Measurements from ENCODE around the gene ILKAP. TPM values are rescaled to one million over a fixed set of nuclear protein-coding genes. Genes with fewer than 3 reads are reported as not detected.

Gene ILKAP
- total RNA-seq, 1 experiment from 2014 or later = 53.4 TPM

DNA sequence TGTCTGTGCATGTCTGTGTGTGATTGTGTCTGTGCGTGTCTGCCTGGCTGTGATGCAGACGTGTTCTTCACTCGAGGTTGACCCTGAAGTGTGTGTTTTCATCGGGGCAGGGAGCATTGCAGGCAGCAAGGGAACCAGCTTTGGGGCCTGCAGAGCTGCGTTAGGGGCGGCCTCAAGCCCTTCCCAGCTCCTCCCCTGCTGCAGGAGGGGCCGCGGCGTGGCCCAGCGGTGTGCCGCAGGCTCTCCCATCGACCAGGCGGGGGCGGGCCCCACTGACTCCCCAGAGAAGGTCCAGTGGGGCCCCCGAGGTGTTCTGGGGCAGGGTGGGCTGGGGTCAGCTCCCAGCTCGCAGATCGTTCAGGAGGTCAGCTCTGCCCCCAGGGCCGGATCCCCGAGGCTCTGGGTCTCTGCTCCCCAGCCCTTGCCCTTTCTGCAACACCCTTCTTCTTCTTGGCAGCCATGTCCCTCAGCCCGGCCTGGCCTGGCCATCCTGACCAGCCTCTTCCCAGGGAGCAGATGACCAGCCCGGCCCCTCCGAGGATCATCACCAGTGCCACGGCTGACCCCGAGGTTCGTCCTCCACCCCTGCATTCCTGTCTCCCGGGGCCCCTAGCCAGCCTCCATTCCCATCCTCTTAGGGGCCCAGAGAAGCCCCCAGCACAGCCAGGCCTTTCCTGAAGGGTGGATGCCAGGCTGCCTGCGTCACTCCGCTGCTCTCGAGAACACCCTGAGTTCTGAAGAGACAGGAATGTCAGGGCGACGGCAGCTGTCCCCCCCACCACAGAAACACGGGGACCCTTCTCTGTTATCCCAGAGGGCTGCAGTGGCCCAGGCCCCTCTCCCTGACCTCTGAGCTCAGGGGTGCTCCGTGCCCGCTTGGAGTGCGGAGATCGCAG lies 76.1 kb downstream of the ILKAP start:
- ChIA-PET RAD21 (ENCODE audit: low non-redundant PET in 1 of 2, low total read pairs in 2 of 2, uncharacterized antibody in 2 of 2, unreplicated experiment in 2 of 2) (no interaction called here), POLR2A (no interaction called here), CTCF (no interaction called here)
- no peak overlapping the region for H2AFZ ChIP-seq (ENCODE audit: low read depth, low read length, poor library complexity, severe bottlenecking)
- no peaks in the 10 kb centered on the region for H3K27me3 ChIP-seq (ENCODE audit: insufficient read depth, low read length)
- no peak; the same call in 1 of the 2 replicates for ATAC-seq
- H3K4me1 ChIP-seq (ENCODE audit: control insufficient read depth in 1 of 2, insufficient read depth in 2 of 2, low read length in 2 of 2) = no peaks in the 10 kb centered on the region
- H3K79me2 ChIP-seq (ENCODE audit: insufficient read depth, low read length) = no peaks in the 10 kb centered on the region
- no peak for DNase-seq (ENCODE audit: low read depth, low spot score)
- BruUV-seq (replicated peaks) = no TSS peak
- H3K9me3 ChIP-seq (ENCODE audit: control insufficient read depth in 1 of 2, insufficient read depth in 1 of 2, low read depth in 1 of 2, low read length in 2 of 2) = peaks cover 0 to 10% of the 10 kb centered on the region in 2 experiments; a peak in 1 of 4 replicates
- H3K9me2 ChIP-seq (ENCODE audit: insufficient read depth) = no peaks in the 10 kb centered on the region
- intact Hi-C loops (cut with micrococcal nuclease) = no loop called here
- no peaks in the 10 kb centered on the region for H4K20me1 ChIP-seq (ENCODE audit: insufficient read depth)
- TF ChIP-seq, protein P1, sequence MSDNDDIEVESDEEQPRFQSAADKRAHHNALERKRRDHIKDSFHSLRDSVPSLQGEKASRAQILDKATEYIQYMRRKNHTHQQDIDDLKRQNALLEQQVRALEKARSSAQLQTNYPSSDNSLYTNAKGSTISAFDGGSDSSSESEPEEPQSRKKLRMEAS (IDR thresholded peaks at IDR 0.05) = no peak
- TF ChIP-seq ZFX (IDR thresholded peaks at IDR 0.05) = no peak
- no peak for TF ChIP-seq FOSL1 (IDR thresholded peaks at IDR 0.05; ENCODE audit: low read depth)
- no peak for TF ChIP-seq SP1 (IDR thresholded peaks at IDR 0.05; ENCODE audit: low read depth)
- no peak for TF ChIP-seq SIN3A (IDR thresholded peaks at IDR 0.05; ENCODE audit: low read depth)
- TF ChIP-seq, protein P2, sequence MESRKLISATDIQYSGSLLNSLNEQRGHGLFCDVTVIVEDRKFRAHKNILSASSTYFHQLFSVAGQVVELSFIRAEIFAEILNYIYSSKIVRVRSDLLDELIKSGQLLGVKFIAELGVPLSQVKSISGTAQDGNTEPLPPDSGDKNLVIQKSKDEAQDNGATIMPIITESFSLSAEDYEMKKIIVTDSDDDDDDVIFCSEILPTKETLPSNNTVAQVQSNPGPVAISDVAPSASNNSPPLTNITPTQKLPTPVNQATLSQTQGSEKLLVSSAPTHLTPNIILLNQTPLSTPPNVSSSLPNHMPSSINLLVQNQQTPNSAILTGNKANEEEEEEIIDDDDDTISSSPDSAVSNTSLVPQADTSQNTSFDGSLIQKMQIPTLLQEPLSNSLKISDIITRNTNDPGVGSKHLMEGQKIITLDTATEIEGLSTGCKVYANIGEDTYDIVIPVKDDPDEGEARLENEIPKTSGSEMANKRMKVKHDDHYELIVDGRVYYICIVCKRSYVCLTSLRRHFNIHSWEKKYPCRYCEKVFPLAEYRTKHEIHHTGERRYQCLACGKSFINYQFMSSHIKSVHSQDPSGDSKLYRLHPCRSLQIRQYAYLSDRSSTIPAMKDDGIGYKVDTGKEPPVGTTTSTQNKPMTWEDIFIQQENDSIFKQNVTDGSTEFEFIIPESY (IDR thresholded peaks at IDR 0.05; ENCODE audit: extremely low read depth, insufficient replicate concordance, low read length) = no peak
- no peak for TF ChIP-seq POLR2A (IDR thresholded peaks at IDR 0.05; ENCODE audit: borderline replicate concordance, extremely low read depth, insufficient read depth, insufficient read length)
- TF ChIP-seq YY1 (IDR thresholded peaks at IDR 0.05; ENCODE audit: extremely low read depth, insufficient replicate concordance, low read depth, low read length) = no peak
- no peak for TF ChIP-seq ZNF274 (IDR thresholded peaks at IDR 0.05; ENCODE audit: low read depth, low read length)
- H3K4me3 ChIP-seq (replicated peaks in 1 of 2; ENCODE audit: low read depth in 1 of 2, low read length in 2 of 2) = no peak overlapping the region
- H3K9ac ChIP-seq (ENCODE audit: low read length) = no peak overlapping the region
- no peak overlapping the region for H3K27ac ChIP-seq (ENCODE audit: low read depth, low read length)
- no peaks in the 10 kb centered on the region for H3K36me3 ChIP-seq (ENCODE audit: control insufficient read depth in 1 of 2, insufficient read depth in 2 of 2, low read length in 2 of 2)
- no peak overlapping the region for H3K4me2 ChIP-seq (ENCODE audit: low read length)
